Muscle of arm (tissue), 12 donors: ENCODE measurements around the gene TRAF6. TPM values are rescaled to one million over a fixed set of nuclear protein-coding genes. Genes with fewer than 3 reads are reported as not detected.

Experiments
- DNase-seq: peaks from one replicate; pipeline ENCODE4 v3.0.0-alpha.2; 2013
- polyA plus RNA-seq, 12 donors: library from polyadenylated mRNA; unstranded; fragments of 120-200 nt; gene quantifications; one replicate each; pipeline ENCODE4 v1.2.1, GENCODE V29; 2013; ENCODE audit not compliant: insufficient read length in 12 of 12

Gene TRAF6
- polyA plus RNA-seq, 12 donors: 15.7 to 22.3 (median 20.4) TPM; not detected in 1

GRCh38 chr11:36437413-36437812 is 72.7 kb downstream of the TRAF6 start:
- DNase-seq: no peak

Other genes starting within 250 kb of the TRAF6 start
- gene COMMD9, start 220.8 kb downstream of the TRAF6 start, polyA plus RNA-seq: 10 to 100 TPM in 11 of 12 donors, not detected in 1; 53.8 to 78.7 (median 58.2) TPM
- gene PRR5L, start 214.0 kb downstream of the TRAF6 start, polyA plus RNA-seq: 1 to 10 TPM in 10 of 12 donors, not detected in 2; 5.0 to 9.3 (median 8.3) TPM
- gene RAG1, start 57.7 kb upstream of the TRAF6 start, polyA plus RNA-seq: 10 to 100 TPM in 5 of 12 donors, 1 to 10 TPM in 6, not detected in 1; 5.9 to 22.4 (median 10.0) TPM
- 10 to 100 TPM in 11 of 12 donors, not detected in 1; 36.9 to 64.9 (median 48.2) TPM for gene IFTAP, start 84.2 kb upstream of the TRAF6 start, polyA plus RNA-seq
- 1 to 10 TPM in 1 of 12 donors, under 1 TPM in 8, not detected in 3; 0.09 to 1.5 (median 0.50) TPM for gene RAG2, start 88.0 kb upstream of the TRAF6 start, polyA plus RNA-seq